ENCODE data around the gene LIM2. TPM values are rescaled to one million over a fixed set of nuclear protein-coding genes. Genes with fewer than 3 reads are reported as not detected.

The LIM2 gene
- total and polyA plus RNA-seq, 9 of the 15 experiments (the other 6 are each of a cell fraction or from before 2014, with no cell fraction given): 0.07 to 0.45 (median 0.18) TPM; not detected in 4

GRCh38 chr19:51342631-51343569, 44.9 kb downstream of the LIM2 start (continued):
- TF ChIP-seq PBX2 (CRISPR knock-in tag; IDR thresholded peaks at IDR 0.05; ENCODE audit: low read depth) (no peak), PBX2 (tag; conservative IDR thresholded peaks at IDR 0.05; ENCODE audit: low read depth) (no peak), ZNF408 (CRISPR knock-in tag; IDR thresholded peaks at IDR 0.05; ENCODE audit: low read depth) (no peak), RREB1 (CRISPR knock-in tag; IDR thresholded peaks at IDR 0.05) (no peak), THRB (CRISPR knock-in tag; conservative IDR thresholded peaks at IDR 0.05) (0 out of 2 replicates have a peak, but pooled peaks have one; percentile 13), C11orf30 (IDR thresholded peaks at IDR 0.05; ENCODE audit: low read depth) (no peak), TAL1 (IDR thresholded peaks at IDR 0.05) (0 out of 2 replicates have a peak, but pooled peaks have one; percentile 6)
